GM10847 (cell line): ENCODE data around the gene PAQR5.

Experiments
- POLR2A ChIP-seq: IDR thresholded peaks from 2 replicates; pipeline ENCODE4 v1.6.1; 2011; ENCODE audit not compliant: insufficient read length; ENCODE audit errors: extremely low read depth

The PAQR5 gene

DNA sequence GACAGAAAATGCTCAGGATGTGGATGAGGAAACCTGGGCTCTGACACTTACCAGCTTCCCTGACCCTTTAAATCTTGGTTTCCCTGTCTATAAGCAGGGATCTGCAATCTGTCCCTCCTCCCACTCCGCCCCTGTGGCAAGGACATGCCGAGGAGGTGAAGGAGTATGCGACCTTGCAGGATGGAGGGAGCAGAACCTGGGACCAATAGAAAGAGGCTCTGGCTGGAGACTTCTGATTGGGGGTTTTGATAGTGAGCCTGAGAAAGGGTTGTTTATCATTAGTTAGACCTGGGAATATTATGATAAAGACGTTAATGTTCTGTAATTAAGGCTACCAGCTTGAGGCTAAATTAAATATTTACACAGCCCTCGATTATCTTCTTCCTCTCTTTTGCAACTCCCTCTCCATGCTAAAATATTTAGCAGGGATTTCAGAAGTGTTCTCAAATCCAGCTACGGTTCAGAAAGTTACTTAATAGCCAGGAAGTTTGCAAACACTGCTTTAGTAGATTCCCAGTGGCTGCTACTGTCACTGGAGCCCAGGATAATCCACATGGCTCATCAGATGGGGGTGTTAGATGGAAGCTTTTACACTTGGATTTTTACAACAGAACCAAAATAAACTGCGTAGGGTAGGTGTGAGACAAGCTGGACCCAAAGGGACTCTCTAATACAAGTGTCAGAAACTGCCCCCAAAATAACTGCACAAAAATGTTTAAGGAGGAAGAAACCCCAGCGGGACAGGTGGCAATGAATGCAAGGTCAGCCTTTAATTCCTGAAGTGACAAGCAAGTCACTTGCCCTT lies 9.2 kb upstream of the PAQR5 start:
- no peak for TF ChIP-seq POLR2A

DNA sequence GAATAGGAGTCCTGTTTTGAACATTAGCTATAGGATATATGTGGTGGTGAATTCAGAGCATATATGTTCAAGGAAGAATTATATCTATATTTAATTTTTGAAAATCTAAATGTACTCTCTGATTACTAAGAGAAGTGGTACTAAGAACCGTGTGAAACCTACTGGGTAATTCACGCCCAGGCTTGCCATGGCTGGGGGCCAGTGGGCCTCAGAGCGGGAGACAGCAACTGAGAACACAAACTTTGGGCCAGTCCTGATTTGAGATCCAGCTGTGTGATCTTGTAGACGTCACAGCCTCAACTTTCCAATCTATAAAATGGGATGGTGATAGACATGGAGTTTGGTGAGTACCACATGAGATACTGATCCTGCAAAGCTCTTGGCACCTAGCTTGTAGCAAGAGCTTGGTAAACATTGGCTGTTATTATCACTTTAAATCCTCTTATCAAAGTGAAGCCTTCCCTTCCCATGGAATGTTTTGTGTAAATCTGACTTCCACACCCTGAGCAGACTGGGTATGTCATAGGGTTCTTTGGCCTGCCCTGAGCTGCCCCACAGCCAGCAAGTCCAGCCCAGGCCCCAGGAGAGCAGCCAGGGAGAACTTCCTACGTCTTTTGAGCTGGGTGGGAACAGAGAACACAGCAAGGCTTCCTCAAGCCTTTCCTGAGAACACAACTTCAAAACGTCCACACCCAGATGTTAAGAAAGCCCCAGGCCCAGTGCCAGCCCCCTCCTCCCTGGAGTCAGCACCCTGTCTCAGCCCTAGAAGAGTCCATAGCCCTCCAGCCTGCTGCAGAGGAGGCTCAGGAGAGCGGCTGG lies 8.2 kb upstream of the PAQR5 start:
- no peak for TF ChIP-seq POLR2A

DNA sequence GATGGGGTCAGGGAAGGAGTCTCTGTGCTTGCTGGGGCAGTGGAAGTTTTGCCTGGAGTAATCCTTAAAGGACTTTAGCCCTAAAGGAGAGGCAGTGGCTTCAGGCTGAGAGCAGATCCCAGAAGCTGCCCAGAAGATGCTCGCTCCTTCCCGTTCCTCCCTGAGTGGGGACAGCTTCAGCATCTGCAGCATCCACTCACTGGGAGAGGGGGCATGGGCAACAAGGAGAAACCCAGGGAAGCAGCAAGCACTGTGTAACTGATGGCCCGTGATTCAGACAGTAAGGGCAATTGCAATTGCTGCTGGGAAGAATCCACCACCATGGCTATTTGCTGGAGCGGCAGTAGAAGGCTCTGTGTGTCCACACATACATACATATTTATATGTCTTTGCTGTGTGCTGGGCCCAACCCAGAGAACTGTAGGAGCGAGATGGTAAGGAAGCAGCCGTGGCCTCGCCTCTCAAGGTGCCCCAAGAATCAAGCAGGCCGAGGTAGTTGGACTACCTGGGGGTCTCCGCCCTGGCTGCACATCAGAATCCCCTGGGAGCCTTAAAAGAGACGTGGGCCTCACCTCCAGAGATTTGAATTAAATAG lies 5.8 kb upstream of the PAQR5 start:
- no peak for TF ChIP-seq POLR2A

DNA sequence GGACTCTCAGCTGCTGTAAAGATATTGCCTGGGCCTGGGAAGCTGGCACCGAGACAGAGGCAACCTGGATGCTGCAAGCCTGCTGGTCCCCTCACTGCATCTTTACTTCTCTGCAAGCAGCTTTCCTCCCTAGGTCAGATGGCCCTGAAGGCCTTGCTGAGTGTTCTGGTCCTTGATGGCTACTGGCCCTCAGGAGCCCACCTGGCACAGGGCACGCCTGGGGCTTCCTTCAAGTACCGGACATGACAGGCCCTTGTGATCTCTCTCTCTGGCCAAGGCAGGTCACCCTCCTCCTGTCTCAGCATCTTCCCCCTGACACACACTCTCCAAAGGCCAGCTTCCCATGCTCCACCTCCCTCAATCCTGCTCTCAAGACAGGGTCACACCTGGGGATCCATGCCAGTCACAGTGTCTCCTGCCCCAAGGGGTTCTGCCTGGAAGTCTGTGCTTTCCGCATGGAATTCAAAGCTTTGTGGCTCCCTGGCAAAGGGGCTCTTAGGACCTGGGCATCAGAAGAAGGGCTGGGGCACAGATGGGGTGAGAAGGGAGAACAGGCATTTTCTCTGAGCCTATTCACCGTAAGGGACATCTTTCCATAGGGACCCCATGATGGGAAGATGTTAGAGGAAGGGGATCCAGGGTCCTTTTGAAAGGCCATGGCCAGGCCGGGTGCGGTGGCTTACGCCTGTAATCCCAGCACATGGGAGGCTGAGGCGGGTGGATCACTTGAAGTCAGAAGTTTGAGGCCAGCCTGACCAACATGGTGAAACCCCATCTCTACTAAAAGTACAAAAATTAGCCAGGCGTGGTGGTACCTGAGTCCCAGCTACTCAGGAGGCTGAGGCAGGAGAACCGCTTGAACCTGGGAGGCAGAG lies 4.7 kb upstream of the PAQR5 start:
- TF ChIP-seq POLR2A: no peak

DNA sequence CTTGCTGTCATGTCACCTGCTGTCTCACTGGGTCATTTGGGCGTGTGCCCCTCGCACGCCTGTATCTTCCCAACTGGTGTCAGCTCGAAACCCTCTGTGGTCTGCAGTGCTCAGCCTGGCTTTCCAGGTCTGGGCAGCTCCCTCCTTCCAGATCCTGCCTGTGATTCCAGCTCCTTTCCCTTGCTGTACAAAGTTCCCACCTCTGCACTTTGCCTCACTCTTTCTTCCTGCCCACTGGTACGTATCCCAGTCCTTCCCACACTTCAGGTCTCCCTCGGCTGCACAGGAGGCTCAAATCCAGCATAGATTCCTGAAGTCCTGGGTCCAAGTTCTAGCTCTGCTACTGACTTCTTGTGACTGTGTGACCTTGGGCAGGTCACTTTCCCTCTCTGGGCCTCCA lies 2.1 kb upstream of the PAQR5 start:
- TF ChIP-seq POLR2A: no peak

DNA sequence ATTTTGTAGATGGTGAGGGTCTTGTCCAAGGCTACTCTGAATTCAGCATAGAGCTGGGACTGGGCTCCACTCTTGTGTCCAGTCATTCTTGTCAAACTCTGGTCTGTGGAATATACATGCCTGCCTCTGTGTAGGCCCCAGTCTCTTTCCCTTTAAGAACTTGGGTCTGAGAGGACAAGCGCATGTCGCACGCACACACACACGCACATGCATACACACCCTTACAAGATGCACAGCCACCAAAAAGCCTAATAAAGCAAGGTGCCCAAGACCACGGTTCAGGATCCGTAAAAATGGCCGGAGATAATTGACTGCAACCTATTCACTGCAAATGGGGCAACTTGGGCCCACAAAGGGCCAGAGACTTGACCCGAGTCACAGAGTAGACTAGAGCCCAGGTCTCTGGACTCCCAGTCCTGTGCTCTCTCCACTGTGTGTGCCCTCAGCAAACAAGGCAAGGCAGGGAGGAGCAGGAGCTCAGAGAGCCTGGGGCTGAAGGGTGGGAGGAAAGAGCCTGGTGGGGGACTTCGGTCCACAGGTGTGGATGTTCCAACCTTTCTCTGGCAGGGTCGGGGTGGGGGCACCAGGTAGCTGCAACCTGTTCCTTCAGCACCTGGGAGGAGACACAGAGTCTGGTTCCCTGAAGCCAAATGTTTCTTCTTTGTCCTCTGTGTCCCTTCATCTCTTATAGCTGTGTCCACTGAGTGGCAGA lies 914 bp upstream of the PAQR5 start:
- TF ChIP-seq POLR2A: no peak

DNA sequence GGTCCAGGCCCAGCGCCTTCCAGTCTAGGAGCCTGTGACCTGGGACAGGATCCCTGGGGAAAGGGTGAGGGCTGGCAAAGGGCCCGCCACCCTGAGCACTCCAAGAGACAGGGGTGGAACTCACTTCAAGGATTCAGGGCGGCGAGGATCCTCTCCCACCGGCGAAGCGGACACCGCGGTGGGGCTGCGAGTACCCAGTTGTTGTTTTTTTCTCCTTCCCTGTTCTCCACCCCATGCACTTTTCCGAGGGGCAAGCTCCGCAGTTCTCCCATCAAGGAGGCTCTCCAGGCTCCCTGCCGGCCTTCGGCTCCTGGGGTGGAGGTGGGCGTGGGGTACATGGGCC lies 387 bp upstream of the PAQR5 start:
- TF ChIP-seq POLR2A: no peak

DNA sequence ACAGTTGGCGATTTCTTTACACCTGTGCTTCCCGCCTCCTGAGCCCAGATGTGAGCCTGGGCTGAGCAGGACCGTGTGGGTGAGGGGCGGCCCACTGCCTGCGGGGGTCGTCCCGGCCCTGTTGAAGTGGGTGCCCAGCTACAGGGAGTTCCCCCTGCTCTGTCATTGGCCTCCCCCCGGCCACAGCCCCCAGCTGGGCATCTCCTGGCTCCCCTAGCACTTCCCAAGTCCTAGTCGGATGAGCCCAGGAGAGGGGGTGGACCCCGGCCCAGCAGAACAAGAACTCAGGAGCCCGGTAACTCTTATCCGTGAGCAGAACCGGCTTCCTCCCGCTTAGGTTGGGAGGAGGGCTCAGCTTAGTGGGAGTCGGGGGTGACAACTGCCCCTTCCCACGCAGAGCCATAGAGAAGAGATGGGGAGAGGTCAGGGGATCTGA lies 757 bp downstream of the PAQR5 start:
- TF ChIP-seq POLR2A: no peak

DNA sequence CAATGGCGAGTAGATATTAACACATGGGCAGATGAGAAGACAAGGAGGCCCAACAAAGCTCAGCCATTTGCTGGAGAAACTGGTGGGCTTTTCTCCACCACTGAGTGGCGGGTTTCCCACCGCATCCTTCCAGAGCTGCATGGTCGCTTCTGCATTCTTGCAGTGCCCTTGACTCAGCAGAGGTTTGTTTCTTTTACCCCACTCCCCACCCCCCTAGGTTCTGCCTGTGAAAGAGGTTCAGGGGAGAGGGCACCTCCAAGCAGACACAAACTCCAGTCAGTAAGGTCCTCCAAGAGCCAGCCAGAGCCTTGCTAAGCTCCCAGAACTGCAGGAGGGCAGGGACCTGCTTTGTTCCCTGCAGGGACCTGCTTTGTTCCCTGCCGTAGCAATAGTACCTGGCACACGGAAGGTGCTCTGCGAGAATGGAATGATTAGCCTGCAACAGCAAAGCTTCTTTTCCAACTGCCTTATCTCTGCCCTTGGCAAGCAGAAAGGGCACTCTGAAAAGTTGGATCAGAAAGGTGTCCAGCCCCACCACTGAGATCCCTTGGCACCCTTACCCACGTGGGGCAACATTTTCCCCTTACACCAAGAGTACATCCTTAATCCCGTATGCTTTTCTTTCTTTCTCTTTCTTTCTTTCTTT lies 1.4 kb downstream of the PAQR5 start:
- no peak for TF ChIP-seq POLR2A

DNA sequence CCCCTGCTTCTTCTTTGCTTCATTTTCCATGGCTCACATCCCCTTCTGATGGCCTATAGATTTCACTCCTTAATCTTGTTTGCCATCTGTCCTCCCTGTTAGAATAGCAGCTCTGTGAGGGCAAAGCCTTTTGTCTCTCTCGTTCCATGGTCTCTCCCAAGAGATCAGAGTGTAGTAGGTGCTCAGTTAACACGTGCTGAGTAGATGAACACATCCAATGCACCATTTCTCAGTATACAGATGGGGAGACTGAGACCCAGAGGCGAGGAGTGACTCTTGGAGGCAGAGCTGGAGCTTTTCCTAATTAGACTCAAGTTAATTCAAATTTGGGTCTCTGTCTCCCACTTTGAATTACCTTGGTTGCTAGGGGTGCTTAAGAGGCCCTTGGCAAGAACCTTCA lies 4.2 kb downstream of the PAQR5 start:
- no peak for TF ChIP-seq POLR2A

DNA sequence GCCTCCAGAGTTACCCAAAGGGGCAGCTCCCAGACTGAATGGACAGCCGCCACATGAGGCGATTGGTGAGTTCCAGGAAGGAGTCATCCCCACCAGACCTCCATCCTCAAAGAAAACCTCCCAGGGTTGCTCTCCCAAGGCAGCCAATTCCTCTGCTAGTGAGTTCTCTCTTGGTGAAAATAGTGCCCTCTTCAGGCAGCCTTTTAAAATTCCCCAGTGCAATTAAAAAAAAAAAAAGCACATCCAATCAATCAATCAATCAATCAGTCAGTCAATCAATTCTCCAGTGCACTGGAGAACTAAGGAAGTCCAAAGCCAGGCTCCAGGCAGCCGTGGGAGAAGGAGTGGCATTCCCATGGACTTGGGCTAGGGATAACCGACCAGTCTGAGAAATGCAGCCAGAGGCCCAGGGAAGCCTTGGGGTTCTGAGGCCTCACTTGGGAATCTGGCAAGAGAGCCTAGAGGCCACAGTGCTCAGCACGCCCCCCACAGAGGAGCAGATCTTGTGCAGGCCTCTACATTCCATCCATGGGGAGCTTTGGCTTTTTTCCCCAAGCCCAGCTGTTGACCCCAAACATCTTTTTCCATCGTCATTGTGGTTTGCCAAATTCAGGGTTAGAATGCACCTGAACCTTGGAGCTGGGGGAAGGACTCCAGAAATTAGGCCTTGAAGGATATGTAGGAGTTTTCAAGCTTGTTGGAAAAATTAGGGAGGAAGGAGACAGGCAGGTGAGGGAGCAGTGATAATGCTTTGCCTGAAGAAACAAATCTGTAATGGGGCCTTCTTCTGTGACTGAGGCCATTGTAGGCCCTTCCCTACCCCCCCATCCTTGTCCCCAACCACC lies 4.8 kb downstream of the PAQR5 start:
- no peak for TF ChIP-seq POLR2A

DNA sequence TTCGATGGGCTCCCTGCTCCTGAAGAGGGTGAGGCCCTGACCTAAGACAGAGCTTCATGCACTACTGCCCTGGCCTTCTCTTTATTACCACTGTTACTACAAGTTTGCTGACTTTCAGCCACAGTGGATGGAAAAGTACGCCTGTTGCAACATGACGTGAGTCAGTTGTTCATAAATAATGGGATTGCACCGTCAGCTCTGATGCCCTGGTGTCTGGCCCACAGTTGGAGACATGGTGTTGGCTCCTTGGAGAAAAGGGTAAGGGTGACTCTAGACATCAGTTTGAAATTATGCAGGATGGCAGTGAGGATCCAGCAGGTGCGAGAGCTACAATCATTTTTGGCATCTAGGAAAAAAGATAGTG lies 5.5 kb downstream of the PAQR5 start:
- no peak for TF ChIP-seq POLR2A

DNA sequence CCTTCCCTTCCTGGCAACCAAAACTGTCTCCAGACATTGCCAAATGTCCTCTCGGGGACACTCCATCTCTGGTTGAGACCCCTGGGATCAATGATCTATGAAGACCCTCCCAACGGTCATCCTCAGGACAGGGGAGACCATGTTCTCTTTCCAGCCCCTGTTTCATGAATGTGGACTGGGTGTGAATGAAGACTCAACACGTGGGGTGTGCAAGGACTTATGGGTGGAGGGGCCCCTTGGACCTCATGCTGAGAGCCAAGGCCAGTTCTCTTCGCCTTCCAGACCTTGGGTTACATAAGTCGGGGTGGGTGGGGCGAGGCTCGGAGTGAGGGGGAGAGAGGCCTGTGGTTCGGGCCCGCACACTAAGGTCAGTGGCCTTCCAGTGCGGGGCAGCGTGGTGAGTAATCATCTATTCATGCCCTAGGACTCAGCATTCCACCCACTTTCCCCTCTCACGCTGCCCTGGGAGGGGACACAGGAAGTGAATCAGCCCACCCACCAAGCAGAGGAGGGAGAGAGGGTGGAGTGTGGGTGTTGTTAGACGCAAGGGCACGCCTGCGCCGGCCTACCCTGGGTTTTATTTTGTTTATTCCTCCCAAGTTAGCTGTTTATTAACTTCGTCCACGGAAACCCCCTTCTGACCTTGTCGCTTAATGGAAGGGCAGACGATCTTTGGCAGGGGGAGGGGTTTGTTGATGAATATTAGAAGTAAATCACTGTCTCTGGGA lies 6.7 kb downstream of the PAQR5 start:
- no peak for TF ChIP-seq POLR2A
